ENCODE results near the gene PTPRN2.

- TF ChIP-seq CTCF (IDR thresholded peaks at IDR 0.05) (no peak), POLR2A (IDR thresholded peaks at IDR 0.05) (no peak)
Observed at GRCh38 chr7:158120716-158121115, 466.9 kb downstream of the PTPRN2 start.
